GM06990 (cell line): ENCODE results near the gene ERBB4.
A peak's percentile ranks its signal among the peaks of the same experiment; 100 is the strongest.

Experiments
- DNase-seq: peaks from one replicate; pipeline ENCODE4 v3.0.0-alpha.2; 2011; ENCODE audit not compliant: insufficient read length; ENCODE audit errors: extremely low read depth
- H3K27me3 ChIP-seq: replicated peaks from 2 replicates; pipeline ENCODE4 v1.6.0; 2011; ENCODE audit warnings: low read length; ENCODE audit not compliant: control insufficient read depth, insufficient read depth
- H3K36me3 ChIP-seq: 2 replicates; pipeline ENCODE4 v1.5.1; 2011; ENCODE audit warnings: low read length; ENCODE audit not compliant: control insufficient read depth, insufficient read depth
- H3K4me3 ChIP-seq: replicated peaks from 2 replicates; pipeline ENCODE4 v1.5.1; 2011; ENCODE audit warnings: low read depth, mild to moderate bottlenecking, control low read depth, low read length
- CTCF ChIP-seq: IDR thresholded peaks from 2 replicates; pipeline ENCODE4 v1.5.1; 2011; ENCODE audit warnings: low read length, control low read depth, mild to moderate bottlenecking, inconsistent platforms; ENCODE audit not compliant: insufficient read depth, poor library complexity, severe bottlenecking

Gene ERBB4

GRCh38 chr2:211513446-211513845, 1025.2 kb downstream of the ERBB4 start:
- no peak for TF ChIP-seq CTCF
- no peaks in the 10 kb centered on the region for H3K27me3 ChIP-seq
- no peaks in the 10 kb centered on the region for H3K36me3 ChIP-seq
- H3K4me3 ChIP-seq = no peak overlapping the region
- no peak for DNase-seq

DNA sequence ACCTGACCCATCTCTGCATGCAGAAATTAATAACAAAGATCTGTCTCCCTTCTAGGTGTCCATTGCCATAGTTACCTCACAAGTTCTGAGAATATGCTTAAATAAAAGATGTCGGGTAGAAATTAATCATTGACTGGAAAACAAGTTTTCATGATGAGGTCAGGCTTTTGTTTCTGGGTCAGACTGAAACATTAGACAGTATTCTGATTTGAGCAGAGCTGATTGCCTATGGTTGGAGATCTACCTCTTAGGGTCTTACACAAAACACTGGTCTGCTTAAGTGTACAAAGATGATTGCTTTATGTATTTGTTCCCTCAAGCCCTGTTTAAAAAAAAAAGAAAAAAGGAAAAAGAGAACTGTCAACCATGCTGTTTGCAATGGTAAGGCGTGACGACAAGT, 1025.8 kb downstream of the ERBB4 start:
- no peaks in the 10 kb centered on the region for H3K27me3 ChIP-seq
- DNase-seq = no peak

DNA sequence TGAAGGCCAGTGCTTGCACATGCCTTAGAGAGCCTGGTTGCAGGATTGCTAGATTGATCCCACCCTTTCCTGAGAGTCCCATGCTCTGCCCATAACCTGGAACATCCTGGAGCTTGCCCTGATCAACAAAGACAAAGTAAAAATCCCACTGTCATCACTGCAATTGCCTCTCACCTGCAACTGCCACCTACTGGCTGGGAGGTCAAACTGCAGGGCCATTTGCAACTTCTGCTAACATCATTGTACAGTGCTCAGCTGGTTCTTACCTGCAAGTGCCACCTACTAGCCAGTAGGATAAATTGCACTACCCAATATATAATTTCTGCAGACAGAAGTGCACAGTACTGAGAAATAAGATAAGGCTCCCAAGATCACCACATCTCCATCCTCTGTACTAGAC, 1034.7 kb downstream of the ERBB4 start:
- Histone ChIP-seq H3K27me3 (no peaks in the 10 kb centered on the region), H3K36me3 (no peaks in the 10 kb centered on the region), H3K4me3 (no peak overlapping the region)
- peak; percentile 40 for TF ChIP-seq CTCF
- no peak for DNase-seq

More for the DNA sequence above, 1025.8 kb downstream of the ERBB4 start:
- H3K4me3 ChIP-seq = no peak overlapping the region
- H3K36me3 ChIP-seq = no peaks in the 10 kb centered on the region
- no peak for TF ChIP-seq CTCF

DNA sequence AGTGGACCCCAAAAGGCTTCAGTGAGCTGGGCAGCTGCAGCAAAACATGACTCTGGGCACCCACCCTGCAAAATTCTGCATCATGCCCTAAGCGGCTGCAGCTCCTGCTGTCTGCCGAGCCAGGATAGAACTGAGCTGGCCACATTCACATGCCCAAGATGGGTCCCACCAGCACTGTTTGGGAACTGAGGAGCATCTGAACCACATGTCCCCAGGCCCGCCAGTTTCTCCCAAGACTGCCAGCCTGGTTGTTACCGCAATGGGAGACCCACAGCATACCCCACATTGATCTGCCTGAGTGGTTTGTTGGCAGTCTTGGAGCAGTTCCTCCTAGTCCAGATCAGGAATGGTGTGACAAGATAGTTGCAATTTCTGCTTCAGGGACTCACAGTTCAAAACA, 1035.4 kb downstream of the ERBB4 start:
- no peak for TF ChIP-seq CTCF
- Histone ChIP-seq H3K27me3 (no peaks in the 10 kb centered on the region), H3K36me3 (no peaks in the 10 kb centered on the region), H3K4me3 (no peak overlapping the region)
- DNase-seq = no peak

- H3K36me3 ChIP-seq = no peaks in the 10 kb centered on the region
- DNase-seq = no peak
- H3K27me3 ChIP-seq = no peaks in the 10 kb centered on the region
- no peak for TF ChIP-seq CTCF
- H3K4me3 ChIP-seq = no peak overlapping the region
Observed at GRCh38 chr2:211498551-211499205, 1039.9 kb downstream of the ERBB4 start.

DNA sequence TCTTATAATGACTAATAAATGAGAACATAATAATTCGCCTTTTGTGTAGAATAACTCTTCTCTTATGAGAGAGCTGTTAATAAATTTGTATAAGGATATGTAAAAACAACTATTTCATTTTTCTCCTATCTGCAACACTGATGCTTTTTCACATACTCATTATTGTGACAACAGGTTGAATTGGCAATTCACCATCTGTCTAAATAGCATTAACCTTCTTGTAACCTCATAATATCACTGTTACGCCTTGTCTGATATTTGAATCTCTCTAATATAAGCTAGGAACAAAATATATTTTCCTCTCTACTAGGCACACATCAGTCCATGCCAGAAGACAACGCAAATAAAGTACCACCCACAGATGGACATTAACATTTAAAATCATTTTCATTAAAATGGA, 1043.3 kb downstream of the ERBB4 start:
- no peak for TF ChIP-seq CTCF
- no peaks in the 10 kb centered on the region for H3K27me3 ChIP-seq
- H3K4me3 ChIP-seq = no peak overlapping the region
- DNase-seq = no peak
- H3K36me3 ChIP-seq = no peaks in the 10 kb centered on the region
